Fibroblast of lung (primary cell): ENCODE measurements around the gene CRIP2.

Source experiments
- EZH2 ChIP-seq: IDR thresholded peaks from 2 replicates; pipeline ENCODE4 v1.5.1; 2012; ENCODE audit warnings: low read length, control low read depth, mild to moderate bottlenecking; ENCODE audit errors: missing control alignments
- TF ChIP-seq, protein P1 (sequence below), 2 donors: IDR thresholded peaks in 1 of 2; conservative IDR thresholded peaks in 1 of 2; 1 replicate in 1 of 2; 2 replicates in 1 of 2; pipeline ENCODE4 v1.5.1; 2011 to 2012; ENCODE audit warnings: low read length in 2 of 2, control low read depth in 1 of 2, inconsistent platforms in 1 of 2, low read depth in 1 of 2, mild to moderate bottlenecking in 1 of 2

DNA sequence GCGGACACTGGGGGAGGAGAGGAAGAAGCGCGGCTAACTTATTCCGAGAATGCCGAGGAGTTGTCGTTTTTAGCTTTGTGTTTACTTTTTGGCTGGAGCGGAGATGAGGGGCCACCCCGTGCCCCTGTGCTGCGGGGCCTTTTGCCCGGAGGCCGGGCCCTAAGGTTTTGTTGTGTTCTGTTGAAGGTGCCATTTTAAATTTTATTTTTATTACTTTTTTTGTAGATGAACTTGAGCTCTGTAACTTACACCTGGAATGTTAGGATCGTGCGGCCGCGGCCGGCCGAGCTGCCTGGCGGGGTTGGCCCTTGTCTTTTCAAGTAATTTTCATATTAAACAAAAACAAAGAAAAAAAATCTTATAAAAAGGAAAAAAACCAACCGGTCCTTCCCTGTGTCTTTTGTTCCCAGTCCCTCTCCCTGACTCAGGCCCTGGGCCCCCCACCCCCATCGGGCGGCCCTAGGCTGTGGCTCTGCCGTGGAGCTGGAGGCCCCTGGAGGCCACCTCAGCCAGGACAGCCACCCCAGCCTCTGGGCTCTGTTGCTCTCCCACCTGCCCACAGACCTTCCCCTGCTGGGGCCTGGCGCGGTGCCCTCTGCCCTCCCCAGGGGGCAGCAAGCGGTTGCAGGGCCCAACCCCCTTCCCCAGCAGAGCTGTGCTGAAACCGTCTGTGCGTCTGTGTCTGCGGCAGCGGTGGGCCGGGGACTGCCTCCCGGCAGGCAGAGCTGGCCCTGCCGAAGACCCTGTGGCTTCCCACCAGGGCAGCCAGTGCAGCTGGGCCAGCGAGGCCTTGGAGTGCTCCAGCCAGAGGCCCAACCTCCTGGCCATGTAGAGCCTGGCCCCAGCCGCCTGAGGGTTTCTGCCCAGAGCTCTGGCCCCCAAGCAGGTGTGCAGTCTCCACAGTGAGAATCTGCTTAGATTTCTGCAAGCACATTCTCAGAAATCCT, 4.0 kb upstream of the CRIP2 start:
- no peak for TF ChIP-seq EZH2
- TF ChIP-seq, protein P1, sequence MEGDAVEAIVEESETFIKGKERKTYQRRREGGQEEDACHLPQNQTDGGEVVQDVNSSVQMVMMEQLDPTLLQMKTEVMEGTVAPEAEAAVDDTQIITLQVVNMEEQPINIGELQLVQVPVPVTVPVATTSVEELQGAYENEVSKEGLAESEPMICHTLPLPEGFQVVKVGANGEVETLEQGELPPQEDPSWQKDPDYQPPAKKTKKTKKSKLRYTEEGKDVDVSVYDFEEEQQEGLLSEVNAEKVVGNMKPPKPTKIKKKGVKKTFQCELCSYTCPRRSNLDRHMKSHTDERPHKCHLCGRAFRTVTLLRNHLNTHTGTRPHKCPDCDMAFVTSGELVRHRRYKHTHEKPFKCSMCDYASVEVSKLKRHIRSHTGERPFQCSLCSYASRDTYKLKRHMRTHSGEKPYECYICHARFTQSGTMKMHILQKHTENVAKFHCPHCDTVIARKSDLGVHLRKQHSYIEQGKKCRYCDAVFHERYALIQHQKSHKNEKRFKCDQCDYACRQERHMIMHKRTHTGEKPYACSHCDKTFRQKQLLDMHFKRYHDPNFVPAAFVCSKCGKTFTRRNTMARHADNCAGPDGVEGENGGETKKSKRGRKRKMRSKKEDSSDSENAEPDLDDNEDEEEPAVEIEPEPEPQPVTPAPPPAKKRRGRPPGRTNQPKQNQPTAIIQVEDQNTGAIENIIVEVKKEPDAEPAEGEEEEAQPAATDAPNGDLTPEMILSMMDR (conservative IDR thresholded peaks at IDR 0.05 in 1 of 2, IDR thresholded peaks at IDR 0.05 in 1 of 2; ENCODE audit: low read depth in 1 of 2, low read length in 2 of 2) = no peak
